SK-N-SH (cell line): ENCODE results near the gene CEP57. TPM values are rescaled to one million over a fixed set of nuclear protein-coding genes. Genes with fewer than 3 reads are reported as not detected.

Experiments
- CTCF ChIA-PET: fragments of 300-600, 350-600 bp; formaldehyde crosslinking; extraction: SDS; loops from one replicate; lab custom pipeline; 2021; lab: Yijun Ruan, JAX
- POLR2A ChIA-PET: fragments of 350-600 bp; sonication (Branson Sonifier 250); formaldehyde crosslinking; extraction: SDS; loops from one replicate; lab custom pipeline; 2020; ENCODE audit warnings: antibody characterized with exemption, inconsistent platforms; lab: Yijun Ruan, JAX
- DNase-seq: peaks from one replicate; pipeline ENCODE4 v3.0.0; 2012
- H2AFZ ChIP-seq: fragments of 200-600 bp; sonication (generic); 2 replicates; pipeline ENCODE4 v1.8.1; 2016; ENCODE audit warnings: antibody characterized with exemption, mild to moderate bottlenecking, low read depth
- H3F3A ChIP-seq: fragments of 200-600 bp; sonication (generic); replicated peaks from 2 replicates; pipeline ENCODE3; 2016; ENCODE audit warnings: antibody characterized with exemption, mild to moderate bottlenecking; ENCODE audit not compliant: insufficient read depth
- H3K27ac ChIP-seq, 2 experiments: fragments of 200-500 bp in 1 of 2; fragments of 200-600 bp in 1 of 2; sonication (Bioruptor generic) in 1 of 2; sonication (generic), shearing (Covaris generic) in 1 of 2; 2 replicates each; pipeline versions ENCODE4 v1.5.1 to v1.6.1; 2014 to 2016; ENCODE audit warnings: low read depth in 2 of 2, inconsistent platforms in 1 of 2, low read length in 1 of 2, mild to moderate bottlenecking in 1 of 2, mixed read lengths in 1 of 2
- H3K27me3 ChIP-seq: fragments of 200-600 bp; sonication (generic), shearing (Covaris generic); 2 replicates; pipeline ENCODE4 v1.6.1; 2016; ENCODE audit warnings: mixed run types; ENCODE audit not compliant: insufficient read depth
- H3K36me3 ChIP-seq, 2 experiments: fragments of 200-500 bp in 1 of 2; fragments of 200-600 bp in 1 of 2; sonication (Bioruptor generic) in 1 of 2; sonication (generic) in 1 of 2; replicated peaks in 1 of 2; 2 replicates each; pipeline versions ENCODE3 to v1.5.1; 2014 to 2016; ENCODE audit warnings: low read length in 1 of 2, mild to moderate bottlenecking in 1 of 2; ENCODE audit not compliant: insufficient read depth in 2 of 2, control insufficient read depth in 1 of 2
- H3K4me1 ChIP-seq, 2 experiments: fragments of 200-500 bp in 1 of 2; fragments of 200-600 bp in 1 of 2; sonication (Bioruptor generic) in 1 of 2; sonication (generic), shearing (Covaris generic) in 1 of 2; 2 replicates each; pipeline versions ENCODE4 v1.5.1 to v1.6.1; 2014 to 2016; ENCODE audit warnings: low read depth in 1 of 2, low read length in 1 of 2, mixed run types in 1 of 2; ENCODE audit not compliant: insufficient read depth in 2 of 2, control insufficient read depth in 1 of 2
- H3K4me2 ChIP-seq: fragments of 200-600 bp; sonication (generic), shearing (Covaris generic); 2 replicates; pipeline ENCODE4 v1.6.1; 2017; ENCODE audit warnings: mixed run types
- H3K4me3 ChIP-seq, 2 experiments: fragments of 200-500 bp in 1 of 2; fragments of 200-600 bp in 1 of 2; sonication (Bioruptor generic) in 1 of 2; sonication (generic), shearing (Covaris generic) in 1 of 2; 2 replicates each; pipeline versions ENCODE4 v1.5.1 to v1.8.1; 2014 to 2016; ENCODE audit warnings: low read depth in 2 of 2, inconsistent platforms in 1 of 2, low read length in 1 of 2, mild to moderate bottlenecking in 1 of 2, mixed read lengths in 1 of 2, moderate library complexity in 1 of 2
- H3K79me2 ChIP-seq: fragments of 200-600 bp; sonication (generic); 2 replicates; pipeline ENCODE4 v1.8.1; 2017; ENCODE audit warnings: mild to moderate bottlenecking; ENCODE audit not compliant: insufficient read depth
- H3K9ac ChIP-seq: fragments of 200-600 bp; sonication (generic); 2 replicates; pipeline ENCODE4 v1.6.1; 2017; ENCODE audit warnings: mixed run types
- H3K9me2 ChIP-seq: fragments of 200-600 bp; sonication (generic); 2 replicates; pipeline ENCODE4 v1.6.1; 2017; ENCODE audit warnings: mixed run types
- H3K9me3 ChIP-seq: fragments of 200-600 bp; sonication (generic); 2 replicates; pipeline ENCODE4 v1.6.1; 2017; ENCODE audit warnings: mixed run types, mild to moderate bottlenecking, moderate library complexity
- H4K20me1 ChIP-seq: fragments of 200-600 bp; sonication (generic); 2 replicates; pipeline ENCODE4 v1.6.1; 2017; ENCODE audit warnings: mild to moderate bottlenecking, mixed run types; ENCODE audit not compliant: insufficient read depth
- CHD2 ChIP-seq: fragments of 150-350 bp; IDR thresholded peaks from 2 replicates; pipeline ENCODE4 v1.6.1; 2018; ENCODE audit warnings: low read length; ENCODE audit not compliant: partially characterized antibody
- EP300 ChIP-seq, 2 experiments: IDR thresholded peaks; 2 replicates each; pipeline versions ENCODE4 v1.4.0 to v1.6.1; 2012; ENCODE audit warnings: borderline replicate concordance in 1 of 2, low read depth in 1 of 2, low read length in 1 of 2
- EZH2phosphoT487 ChIP-seq: fragments of 200-600 bp; sonication (generic); IDR thresholded peaks from 2 replicates; pipeline ENCODE4 v1.6.1; 2017; ENCODE audit warnings: low read depth, mixed run types, mild to moderate bottlenecking, antibody characterized with exemption, moderate library complexity, borderline replicate concordance
- FOSL2 ChIP-seq: IDR thresholded peaks from 2 replicates; pipeline ENCODE4 v1.4.0; 2012; ENCODE audit warnings: low read depth, mild to moderate bottlenecking, moderate library complexity, borderline replicate concordance
- FOXM1 ChIP-seq: IDR thresholded peaks from 2 replicates; pipeline ENCODE4 v1.4.0; 2012; ENCODE audit warnings: low read depth, mild to moderate bottlenecking
- GABPA ChIP-seq: IDR thresholded peaks from 2 replicates; pipeline ENCODE4 v1.4.0; 2012; ENCODE audit warnings: low read depth, mild to moderate bottlenecking
- JUND ChIP-seq: IDR thresholded peaks from 2 replicates; pipeline ENCODE4 v1.4.0; 2012
- MEF2A ChIP-seq: IDR thresholded peaks from 2 replicates; pipeline ENCODE4 v1.4.0; 2012; ENCODE audit warnings: low read depth, borderline replicate concordance
- MXI1 ChIP-seq: IDR thresholded peaks from 2 replicates; pipeline ENCODE4 v1.6.1; 2012; ENCODE audit warnings: mild to moderate bottlenecking, low read depth, low read length, improper control_type of control experiment
- NFIC ChIP-seq: IDR thresholded peaks from 2 replicates; pipeline ENCODE4 v1.4.0; 2012; ENCODE audit warnings: borderline replicate concordance
- NRF1 ChIP-seq: IDR thresholded peaks from 2 replicates; pipeline ENCODE4 v1.6.1; 2012; ENCODE audit warnings: low read depth, mild to moderate bottlenecking, low read length
- POLR2AphosphoS5 ChIP-seq: IDR thresholded peaks from 2 replicates; pipeline ENCODE4 v1.6.1; 2012; ENCODE audit warnings: low read depth, low read length
- RCOR1 ChIP-seq: fragments of 150-350 bp; IDR thresholded peaks from 2 replicates; pipeline ENCODE4 v1.6.1; 2017; ENCODE audit warnings: antibody characterized with exemption, low read length
- RFX5 ChIP-seq: IDR thresholded peaks from 2 replicates; pipeline ENCODE4 v1.6.1; 2012; ENCODE audit warnings: mild to moderate bottlenecking, improper control_type of control experiment, low read length
- RXRA ChIP-seq: IDR thresholded peaks from 2 replicates; pipeline ENCODE4 v1.4.0; 2012; ENCODE audit warnings: low read depth, mild to moderate bottlenecking, borderline replicate concordance
- SMC3 ChIP-seq: IDR thresholded peaks from 2 replicates; pipeline ENCODE4 v1.6.1; 2012; ENCODE audit warnings: low read depth, low read length, improper control_type of control experiment
- TAF1 ChIP-seq: IDR thresholded peaks from 2 replicates; pipeline ENCODE4 v1.6.1; 2012; ENCODE audit warnings: low read depth, mild to moderate bottlenecking, low read length, moderate library complexity, borderline replicate concordance
- TEAD4 ChIP-seq: IDR thresholded peaks from 2 replicates; pipeline ENCODE4 v1.4.0; 2012; ENCODE audit warnings: mild to moderate bottlenecking, borderline replicate concordance; ENCODE audit not compliant: insufficient read depth
- YY1 ChIP-seq: IDR thresholded peaks from 2 replicates; pipeline ENCODE4 v1.4.0; 2012; ENCODE audit warnings: low read depth, mild to moderate bottlenecking
- WGBS: methylation state at CpG from one replicate; pipeline ENCODE4 v1.1.6; 2017; ENCODE audit warnings: low lambda C conversion rate; 5-methylcytosine and 5-hydroxymethylcytosine counted together
- polyA plus RNA-seq, 3 experiments: library from polyadenylated mRNA; depleted of rRNA; stranded (reverse); fragments of >200 nt; gene quantifications; 2 replicates each; pipeline ENCODE4 v1.2.3, GENCODE V29; 2012
- TF ChIP-seq, protein P1 (sequence below): IDR thresholded peaks from 2 replicates; pipeline ENCODE4 v1.4.0; 2012; ENCODE audit warnings: low read depth
- TF ChIP-seq, protein P2 (sequence below): IDR thresholded peaks from 2 replicates; pipeline ENCODE4 v1.4.0; 2012; ENCODE audit warnings: low read depth, borderline replicate concordance
- TF ChIP-seq, protein P3 (sequence below): fragments of 150-350 bp; IDR thresholded peaks from 2 replicates; pipeline ENCODE4 v1.6.1; 2016; ENCODE audit warnings: mild to moderate bottlenecking, low read depth, low read length
- TF ChIP-seq, protein P4 (sequence below): IDR thresholded peaks from 2 replicates; pipeline ENCODE4; 2012

The CEP57 gene
- polyA plus RNA-seq, 1 of the 3 experiments (the other 2 are of a cell fraction), result 12.2 TPM

DNA sequence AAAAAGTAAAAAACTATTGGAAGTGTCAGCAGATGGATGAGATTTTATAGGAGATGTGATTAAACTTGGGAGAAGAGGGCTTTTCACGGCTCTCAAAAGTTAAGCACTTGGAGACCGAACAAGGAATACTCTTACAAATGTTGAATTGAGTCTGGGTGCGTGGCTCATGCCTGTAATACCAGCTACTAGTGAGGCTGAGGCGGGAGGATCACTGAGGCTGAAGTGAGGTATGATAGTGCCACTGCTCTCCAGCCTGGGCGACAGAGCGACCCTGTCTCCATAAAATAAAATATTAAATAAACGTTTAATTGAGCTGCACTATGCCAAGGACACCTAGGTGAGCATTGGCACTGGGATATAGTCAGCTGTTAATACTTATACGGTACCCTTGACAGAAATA is 1.9 kb downstream of the CEP57 start:
- ChIA-PET CTCF (interaction anchor here (1.6 to 2.7 kb wide), 2 partner anchors 44 to 551 kb away, joined by 4 to 10 read pairs; partner anchors contain the start of gene MAML2), POLR2A (no interaction called here)
- Histone ChIP-seq H3K4me2 (peak overlapping the region; percentile 94), H3K27me3 (no peaks in the 10 kb centered on the region), H3K4me3 (no peak overlapping the region), H4K20me1 (peaks cover 4% of the 10 kb centered on the region; the same call in 1 of the 2 replicates), H3K79me2 (peaks cover 86% of the 10 kb centered on the region), H3K9ac (no peak overlapping the region), H3K4me1 (peaks cover 16 to 34% of the 10 kb centered on the region in 2 experiments), H2AFZ (no peak overlapping the region), H3K9me2 (no peaks in the 10 kb centered on the region), H3K9me3 (no peaks in the 10 kb centered on the region), H3K27ac (no peak overlapping the region), H3F3A (peaks cover 8% of the 10 kb centered on the region), H3K36me3 (peaks cover 5 to 8% of the 10 kb centered on the region in 2 experiments)
- DNase-seq, result no peak
- WGBS, result 89% methylated on average over 8 of the region's 8 CpGs
- TF ChIP-seq EP300 (IDR thresholded peaks at IDR 0.05; ENCODE audit: borderline replicate concordance in 1 of 2, low read depth in 1 of 2, low read length in 1 of 2) (no peak), TEAD4 (no peak), EZH2phosphoT487 (no peak), GABPA (no peak), POLR2AphosphoS5 (no peak), FOSL2 (no peak), SMC3 (no peak), RFX5 (no peak), MXI1 (no peak)
- TF ChIP-seq, protein P1, sequence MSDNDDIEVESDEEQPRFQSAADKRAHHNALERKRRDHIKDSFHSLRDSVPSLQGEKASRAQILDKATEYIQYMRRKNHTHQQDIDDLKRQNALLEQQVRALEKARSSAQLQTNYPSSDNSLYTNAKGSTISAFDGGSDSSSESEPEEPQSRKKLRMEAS, result no peak
- TF ChIP-seq, protein P2, sequence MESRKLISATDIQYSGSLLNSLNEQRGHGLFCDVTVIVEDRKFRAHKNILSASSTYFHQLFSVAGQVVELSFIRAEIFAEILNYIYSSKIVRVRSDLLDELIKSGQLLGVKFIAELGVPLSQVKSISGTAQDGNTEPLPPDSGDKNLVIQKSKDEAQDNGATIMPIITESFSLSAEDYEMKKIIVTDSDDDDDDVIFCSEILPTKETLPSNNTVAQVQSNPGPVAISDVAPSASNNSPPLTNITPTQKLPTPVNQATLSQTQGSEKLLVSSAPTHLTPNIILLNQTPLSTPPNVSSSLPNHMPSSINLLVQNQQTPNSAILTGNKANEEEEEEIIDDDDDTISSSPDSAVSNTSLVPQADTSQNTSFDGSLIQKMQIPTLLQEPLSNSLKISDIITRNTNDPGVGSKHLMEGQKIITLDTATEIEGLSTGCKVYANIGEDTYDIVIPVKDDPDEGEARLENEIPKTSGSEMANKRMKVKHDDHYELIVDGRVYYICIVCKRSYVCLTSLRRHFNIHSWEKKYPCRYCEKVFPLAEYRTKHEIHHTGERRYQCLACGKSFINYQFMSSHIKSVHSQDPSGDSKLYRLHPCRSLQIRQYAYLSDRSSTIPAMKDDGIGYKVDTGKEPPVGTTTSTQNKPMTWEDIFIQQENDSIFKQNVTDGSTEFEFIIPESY, result no peak
- TF ChIP-seq, protein P3, sequence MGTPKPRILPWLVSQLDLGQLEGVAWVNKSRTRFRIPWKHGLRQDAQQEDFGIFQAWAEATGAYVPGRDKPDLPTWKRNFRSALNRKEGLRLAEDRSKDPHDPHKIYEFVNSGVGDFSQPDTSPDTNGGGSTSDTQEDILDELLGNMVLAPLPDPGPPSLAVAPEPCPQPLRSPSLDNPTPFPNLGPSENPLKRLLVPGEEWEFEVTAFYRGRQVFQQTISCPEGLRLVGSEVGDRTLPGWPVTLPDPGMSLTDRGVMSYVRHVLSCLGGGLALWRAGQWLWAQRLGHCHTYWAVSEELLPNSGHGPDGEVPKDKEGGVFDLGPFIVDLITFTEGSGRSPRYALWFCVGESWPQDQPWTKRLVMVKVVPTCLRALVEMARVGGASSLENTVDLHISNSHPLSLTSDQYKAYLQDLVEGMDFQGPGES, result no peak

DNA sequence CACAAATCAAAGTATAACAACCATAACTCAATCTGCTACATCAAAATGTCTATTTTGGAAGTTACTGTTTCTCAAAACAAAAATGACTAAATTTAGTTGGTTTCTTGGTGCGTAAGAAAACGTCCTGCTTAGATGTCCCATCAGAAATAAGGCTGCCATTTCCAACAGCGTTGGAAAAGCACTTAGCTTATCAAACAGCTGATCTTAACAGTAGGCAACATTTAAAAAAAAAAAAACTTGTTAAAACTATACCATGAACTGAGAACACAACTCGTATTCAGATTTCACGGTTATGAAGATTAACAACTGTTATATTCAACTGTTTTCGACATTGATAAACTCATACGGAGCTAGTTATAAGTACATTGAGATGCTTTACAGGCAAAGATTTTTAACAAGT is 2.4 kb downstream of the CEP57 start:
- Histone ChIP-seq H3K9me2 (no peaks in the 10 kb centered on the region), H3K27me3 (no peaks in the 10 kb centered on the region), H3K79me2 (peaks cover 86% of the 10 kb centered on the region), H3K4me1 (peaks cover 16 to 38% of the 10 kb centered on the region in 2 experiments), H4K20me1 (peaks cover 4% of the 10 kb centered on the region; the same call in 1 of the 2 replicates), H3K4me2 (peak overlapping the region; percentile 94; the same call in 1 of the 2 replicates), H3K9ac (no peak overlapping the region), H3K9me3 (no peaks in the 10 kb centered on the region), H3K4me3 (no peak overlapping the region), H3K27ac (no peak overlapping the region), H2AFZ (no peak overlapping the region), H3K36me3 (peaks cover under 1 to 6% of the 10 kb centered on the region in 2 experiments), H3F3A (peaks cover 8% of the 10 kb centered on the region)
- no peak for DNase-seq
- ChIA-PET CTCF (interaction anchor here (1.6 to 2.7 kb wide), 2 partner anchors 43 to 550 kb away, joined by 4 to 10 read pairs; partner anchors contain the start of gene MAML2), POLR2A (no interaction called here)
- WGBS, result 90% methylated on average over 7 of the region's 7 CpGs
- no peak for TF ChIP-seq NFIC
- TF ChIP-seq SMC3, result no peak
- TF ChIP-seq GABPA, result no peak
- no peak for TF ChIP-seq RXRA
- TF ChIP-seq RCOR1, result no peak
- TF ChIP-seq YY1, result no peak
- TF ChIP-seq FOXM1, result no peak
- TF ChIP-seq RFX5, result no peak
- TF ChIP-seq, protein P2, result no peak
- TF ChIP-seq TAF1, result no peak
- no peak for TF ChIP-seq CHD2
- no peak for TF ChIP-seq NRF1
- TF ChIP-seq JUND, result no peak
- TF ChIP-seq MEF2A, result no peak
- TF ChIP-seq, protein P4, sequence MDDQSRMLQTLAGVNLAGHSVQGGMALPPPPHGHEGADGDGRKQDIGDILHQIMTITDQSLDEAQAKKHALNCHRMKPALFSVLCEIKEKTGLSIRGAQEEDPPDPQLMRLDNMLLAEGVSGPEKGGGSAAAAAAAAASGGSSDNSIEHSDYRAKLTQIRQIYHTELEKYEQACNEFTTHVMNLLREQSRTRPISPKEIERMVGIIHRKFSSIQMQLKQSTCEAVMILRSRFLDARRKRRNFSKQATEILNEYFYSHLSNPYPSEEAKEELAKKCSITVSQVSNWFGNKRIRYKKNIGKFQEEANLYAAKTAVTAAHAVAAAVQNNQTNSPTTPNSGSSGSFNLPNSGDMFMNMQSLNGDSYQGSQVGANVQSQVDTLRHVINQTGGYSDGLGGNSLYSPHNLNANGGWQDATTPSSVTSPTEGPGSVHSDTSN, result no peak
